Measurements from ENCODE around the gene NAT9.
A peak's percentile ranks its signal among the peaks of the same experiment; 100 is the strongest.

NAT9 gene

DNA sequence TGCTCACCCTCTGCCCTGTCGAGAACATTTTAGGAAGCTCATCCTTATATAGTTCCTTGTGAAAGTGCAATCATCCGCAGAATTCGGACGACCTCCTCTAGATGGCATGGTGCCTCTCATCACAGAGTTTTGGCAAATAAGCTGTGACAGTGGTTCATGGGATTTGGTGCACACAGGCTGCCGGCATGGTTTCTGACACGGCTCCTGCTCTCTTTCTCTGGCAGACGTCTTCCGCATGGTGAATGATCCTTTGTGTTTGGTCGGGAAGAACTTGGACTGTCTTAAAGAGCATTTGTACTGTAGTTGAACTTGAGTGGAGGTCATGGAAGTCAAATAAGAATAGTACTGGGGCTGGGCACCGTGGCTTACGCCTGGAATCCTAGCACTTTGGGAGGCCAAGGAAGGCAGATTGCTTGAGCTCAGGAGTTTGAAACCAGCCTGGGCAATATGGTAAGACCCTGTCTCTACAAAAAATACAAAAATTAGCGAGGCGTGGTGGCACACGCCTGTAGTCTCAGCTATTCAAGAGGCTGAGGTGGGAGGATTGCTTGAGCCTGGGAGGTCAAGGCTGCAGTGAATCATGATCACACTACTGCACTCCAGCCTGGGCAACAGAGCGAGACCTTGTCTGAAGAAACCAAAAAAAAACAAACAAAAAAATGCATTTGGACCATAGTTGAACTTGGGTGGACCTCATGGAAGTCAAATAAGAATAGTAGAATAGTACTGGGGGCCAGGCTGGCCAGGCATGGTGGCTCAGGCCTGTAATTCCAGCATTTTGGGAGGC is 34.7 kb upstream of the NAT9 start:
- TF ChIP-seq RARB (CRISPR knock-in tag; IDR thresholded peaks at IDR 0.05) (no peak), OSR1 (CRISPR knock-in tag; IDR thresholded peaks at IDR 0.05) (no peak)
- ATAC-seq, result no peak

DNA sequence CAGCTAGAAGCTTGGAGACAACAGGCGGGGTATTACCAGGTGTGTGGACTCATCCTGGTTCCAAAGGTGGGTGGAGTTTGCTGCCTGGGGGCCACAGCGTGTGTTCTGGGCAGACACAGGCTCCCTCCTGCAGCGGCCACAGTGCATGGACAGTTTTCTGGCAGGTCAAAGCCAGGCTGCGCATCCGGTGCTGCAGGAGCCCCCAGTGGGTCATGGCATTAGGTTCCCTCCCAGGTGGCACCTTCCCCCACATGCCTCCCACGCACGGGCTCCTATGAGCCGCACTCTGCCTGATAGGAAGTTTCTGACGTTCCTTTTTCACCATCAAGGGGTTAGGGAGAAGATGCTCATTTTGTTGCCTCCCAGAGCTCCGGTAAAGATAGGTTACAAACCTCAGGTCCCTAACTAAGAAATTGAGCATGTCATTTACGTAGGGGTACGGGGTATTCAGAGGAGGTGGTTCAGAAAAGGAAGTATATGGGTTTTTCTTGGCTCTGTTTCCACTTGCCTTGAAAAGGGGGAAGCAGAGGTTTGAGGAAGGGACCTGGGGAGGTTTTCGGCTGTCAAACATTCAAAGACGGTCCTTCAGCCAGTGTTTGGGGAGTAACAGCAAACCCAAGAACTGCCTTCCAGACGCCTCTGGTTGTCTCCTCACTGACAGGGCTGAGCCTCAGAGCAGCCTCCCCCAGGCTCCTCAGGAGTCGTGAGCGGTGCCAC is 32.7 kb upstream of the NAT9 start:
- TF ChIP-seq, protein P1, sequence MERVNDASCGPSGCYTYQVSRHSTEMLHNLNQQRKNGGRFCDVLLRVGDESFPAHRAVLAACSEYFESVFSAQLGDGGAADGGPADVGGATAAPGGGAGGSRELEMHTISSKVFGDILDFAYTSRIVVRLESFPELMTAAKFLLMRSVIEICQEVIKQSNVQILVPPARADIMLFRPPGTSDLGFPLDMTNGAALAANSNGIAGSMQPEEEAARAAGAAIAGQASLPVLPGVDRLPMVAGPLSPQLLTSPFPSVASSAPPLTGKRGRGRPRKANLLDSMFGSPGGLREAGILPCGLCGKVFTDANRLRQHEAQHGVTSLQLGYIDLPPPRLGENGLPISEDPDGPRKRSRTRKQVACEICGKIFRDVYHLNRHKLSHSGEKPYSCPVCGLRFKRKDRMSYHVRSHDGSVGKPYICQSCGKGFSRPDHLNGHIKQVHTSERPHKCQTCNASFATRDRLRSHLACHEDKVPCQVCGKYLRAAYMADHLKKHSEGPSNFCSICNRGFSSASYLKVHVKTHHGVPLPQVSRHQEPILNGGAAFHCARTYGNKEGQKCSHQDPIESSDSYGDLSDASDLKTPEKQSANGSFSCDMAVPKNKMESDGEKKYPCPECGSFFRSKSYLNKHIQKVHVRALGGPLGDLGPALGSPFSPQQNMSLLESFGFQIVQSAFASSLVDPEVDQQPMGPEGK (CRISPR knock-in tag; IDR thresholded peaks at IDR 0.05; ENCODE audit: borderline replicate concordance), result no peak
- TF ChIP-seq RARB (CRISPR knock-in tag; IDR thresholded peaks at IDR 0.05), result no peak
- no peak for TF ChIP-seq PPARA (CRISPR knock-in tag; IDR thresholded peaks at IDR 0.05; ENCODE audit: borderline replicate concordance)
- TF ChIP-seq CSDC2 (CRISPR knock-in tag; IDR thresholded peaks at IDR 0.05), result no peak
- no peak for TF ChIP-seq ZFP30 (CRISPR knock-in tag; IDR thresholded peaks at IDR 0.05)
- TF ChIP-seq ZFP3 (CRISPR knock-in tag; IDR thresholded peaks at IDR 0.05), result no peak
- TF ChIP-seq, protein P2, sequence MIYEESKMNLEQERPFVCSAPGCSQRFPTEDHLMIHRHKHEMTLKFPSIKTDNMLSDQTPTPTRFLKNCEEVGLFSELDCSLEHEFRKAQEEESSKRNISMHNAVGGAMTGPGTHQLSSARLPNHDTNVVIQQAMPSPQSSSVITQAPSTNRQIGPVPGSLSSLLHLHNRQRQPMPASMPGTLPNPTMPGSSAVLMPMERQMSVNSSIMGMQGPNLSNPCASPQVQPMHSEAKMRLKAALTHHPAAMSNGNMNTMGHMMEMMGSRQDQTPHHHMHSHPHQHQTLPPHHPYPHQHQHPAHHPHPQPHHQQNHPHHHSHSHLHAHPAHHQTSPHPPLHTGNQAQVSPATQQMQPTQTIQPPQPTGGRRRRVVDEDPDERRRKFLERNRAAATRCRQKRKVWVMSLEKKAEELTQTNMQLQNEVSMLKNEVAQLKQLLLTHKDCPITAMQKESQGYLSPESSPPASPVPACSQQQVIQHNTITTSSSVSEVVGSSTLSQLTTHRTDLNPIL (CRISPR knock-in tag; IDR thresholded peaks at IDR 0.05; ENCODE audit: low read depth), result no peak

DNA sequence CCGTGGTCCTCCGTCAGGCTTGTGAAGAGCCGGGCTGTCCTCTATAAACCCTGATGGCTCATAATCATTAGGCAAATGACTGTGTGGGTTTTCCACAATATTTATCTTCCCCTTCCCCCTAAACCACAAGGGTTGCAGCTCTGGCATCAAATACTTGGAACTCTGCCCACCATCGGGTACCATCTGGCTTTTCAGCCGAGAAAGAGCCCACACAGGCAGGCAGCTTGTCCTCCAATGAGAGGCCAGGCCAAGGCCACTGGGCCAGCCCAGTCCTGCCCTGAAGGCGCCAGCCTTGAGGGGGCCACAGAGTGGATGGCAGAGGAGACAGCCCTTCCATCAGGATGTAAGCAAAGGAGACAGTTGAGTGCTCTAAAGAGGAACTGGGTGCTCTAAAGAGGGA is 31.8 kb upstream of the NAT9 start:
- ATAC-seq, result peak; percentile 38
- no peak for TF ChIP-seq PPARA (CRISPR knock-in tag; IDR thresholded peaks at IDR 0.05; ENCODE audit: borderline replicate concordance)
- no peak for TF ChIP-seq TOX (CRISPR knock-in tag; IDR thresholded peaks at IDR 0.05; ENCODE audit: borderline replicate concordance)
- no peak for TF ChIP-seq SNAI2 (CRISPR knock-in tag; IDR thresholded peaks at IDR 0.05)
- no peak for TF ChIP-seq GLIS3 (CRISPR knock-in tag; IDR thresholded peaks at IDR 0.05)
- no peak for TF ChIP-seq BACH2 (CRISPR knock-in tag; IDR thresholded peaks at IDR 0.05; ENCODE audit: borderline replicate concordance)
- no peak for TF ChIP-seq CSDC2 (CRISPR knock-in tag; IDR thresholded peaks at IDR 0.05)

More for the DNA sequence above, 32.7 kb upstream of the NAT9 start:
- ATAC-seq, result no peak

DNA sequence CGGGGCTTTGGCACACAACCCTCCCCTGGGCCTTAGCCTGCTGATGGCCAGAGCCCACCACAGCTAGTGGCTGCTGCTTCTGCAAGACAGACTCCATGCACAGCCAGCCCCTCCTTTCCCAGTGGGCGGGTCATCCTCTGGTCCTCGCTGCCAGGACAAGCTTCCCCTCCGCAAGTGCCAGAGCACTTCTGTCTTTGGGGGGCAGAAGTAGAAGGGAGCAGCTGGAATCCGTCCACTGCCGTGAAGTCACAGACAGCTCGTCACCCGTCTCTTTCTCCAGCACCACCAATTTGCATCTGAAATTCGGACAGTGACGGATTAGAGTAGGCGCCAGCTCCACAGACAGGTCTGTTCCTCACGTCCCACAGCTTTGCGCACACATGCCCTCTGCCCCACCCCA is 31.3 kb upstream of the NAT9 start:
- no peak for ATAC-seq
- TF ChIP-seq PPARA (CRISPR knock-in tag; IDR thresholded peaks at IDR 0.05; ENCODE audit: borderline replicate concordance) (no peak), TCF4 (CRISPR knock-in tag; IDR thresholded peaks at IDR 0.05; ENCODE audit: borderline replicate concordance) (no peak), BACH2 (CRISPR knock-in tag; IDR thresholded peaks at IDR 0.05; ENCODE audit: borderline replicate concordance) (no peak), ISL1 (CRISPR knock-in tag; IDR thresholded peaks at IDR 0.05) (no peak), ESRRG (CRISPR knock-in tag; IDR thresholded peaks at IDR 0.05) (no peak), SNAI2 (CRISPR knock-in tag; IDR thresholded peaks at IDR 0.05) (no peak), ZNF70 (CRISPR knock-in tag; IDR thresholded peaks at IDR 0.05) (no peak), ZFP30 (CRISPR knock-in tag; IDR thresholded peaks at IDR 0.05) (no peak), ZNF8 (CRISPR knock-in tag; IDR thresholded peaks at IDR 0.05) (no peak)
- TF ChIP-seq, protein P3, sequence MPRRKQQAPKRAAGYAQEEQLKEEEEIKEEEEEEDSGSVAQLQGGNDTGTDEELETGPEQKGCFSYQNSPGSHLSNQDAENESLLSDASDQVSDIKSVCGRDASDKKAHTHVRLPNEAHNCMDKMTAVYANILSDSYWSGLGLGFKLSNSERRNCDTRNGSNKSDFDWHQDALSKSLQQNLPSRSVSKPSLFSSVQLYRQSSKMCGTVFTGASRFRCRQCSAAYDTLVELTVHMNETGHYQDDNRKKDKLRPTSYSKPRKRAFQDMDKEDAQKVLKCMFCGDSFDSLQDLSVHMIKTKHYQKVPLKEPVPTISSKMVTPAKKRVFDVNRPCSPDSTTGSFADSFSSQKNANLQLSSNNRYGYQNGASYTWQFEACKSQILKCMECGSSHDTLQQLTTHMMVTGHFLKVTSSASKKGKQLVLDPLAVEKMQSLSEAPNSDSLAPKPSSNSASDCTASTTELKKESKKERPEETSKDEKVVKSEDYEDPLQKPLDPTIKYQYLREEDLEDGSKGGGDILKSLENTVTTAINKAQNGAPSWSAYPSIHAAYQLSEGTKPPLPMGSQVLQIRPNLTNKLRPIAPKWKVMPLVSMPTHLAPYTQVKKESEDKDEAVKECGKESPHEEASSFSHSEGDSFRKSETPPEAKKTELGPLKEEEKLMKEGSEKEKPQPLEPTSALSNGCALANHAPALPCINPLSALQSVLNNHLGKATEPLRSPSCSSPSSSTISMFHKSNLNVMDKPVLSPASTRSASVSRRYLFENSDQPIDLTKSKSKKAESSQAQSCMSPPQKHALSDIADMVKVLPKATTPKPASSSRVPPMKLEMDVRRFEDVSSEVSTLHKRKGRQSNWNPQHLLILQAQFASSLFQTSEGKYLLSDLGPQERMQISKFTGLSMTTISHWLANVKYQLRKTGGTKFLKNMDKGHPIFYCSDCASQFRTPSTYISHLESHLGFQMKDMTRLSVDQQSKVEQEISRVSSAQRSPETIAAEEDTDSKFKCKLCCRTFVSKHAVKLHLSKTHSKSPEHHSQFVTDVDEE (CRISPR knock-in tag; IDR thresholded peaks at IDR 0.05), result no peak

DNA sequence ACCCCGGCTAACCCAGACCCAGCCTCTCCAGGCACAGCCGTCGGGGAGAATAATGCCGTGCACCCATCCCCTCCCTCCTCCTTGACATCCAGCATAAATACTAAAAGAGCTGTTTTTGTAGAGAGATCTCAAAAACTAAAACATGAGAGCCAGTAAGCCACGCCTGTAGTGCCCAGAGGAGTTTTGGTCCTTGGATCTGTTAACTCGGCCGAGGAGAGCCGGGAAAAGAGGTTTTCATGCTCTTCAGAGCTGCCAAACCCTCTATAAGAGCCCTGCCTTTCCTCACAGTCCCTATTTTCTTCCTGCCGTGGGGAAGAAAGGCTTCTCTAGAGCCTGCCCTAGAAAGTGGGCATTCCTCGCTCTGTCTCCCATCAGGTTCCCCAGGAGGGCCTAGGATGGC is 30.2 kb upstream of the NAT9 start:
- no peak for TF ChIP-seq ZC3H10 (CRISPR knock-in tag; IDR thresholded peaks at IDR 0.05)
- no peak for TF ChIP-seq PPARA (CRISPR knock-in tag; IDR thresholded peaks at IDR 0.05; ENCODE audit: borderline replicate concordance)
- no peak for TF ChIP-seq ISL1 (CRISPR knock-in tag; IDR thresholded peaks at IDR 0.05)
- TF ChIP-seq OSR1 (CRISPR knock-in tag; IDR thresholded peaks at IDR 0.05), result no peak
- ATAC-seq, result no peak
